Measurements from ENCODE around the gene PEX14. TPM values are rescaled to one million over a fixed set of nuclear protein-coding genes. Genes with fewer than 3 reads are reported as not detected.

The PEX14 gene
- total and polyA plus RNA-seq, 2 donors (not counting 3 experiments of a cell fraction or from before 2014, with no cell fraction given): 19.5 to 26.5 TPM

DNA sequence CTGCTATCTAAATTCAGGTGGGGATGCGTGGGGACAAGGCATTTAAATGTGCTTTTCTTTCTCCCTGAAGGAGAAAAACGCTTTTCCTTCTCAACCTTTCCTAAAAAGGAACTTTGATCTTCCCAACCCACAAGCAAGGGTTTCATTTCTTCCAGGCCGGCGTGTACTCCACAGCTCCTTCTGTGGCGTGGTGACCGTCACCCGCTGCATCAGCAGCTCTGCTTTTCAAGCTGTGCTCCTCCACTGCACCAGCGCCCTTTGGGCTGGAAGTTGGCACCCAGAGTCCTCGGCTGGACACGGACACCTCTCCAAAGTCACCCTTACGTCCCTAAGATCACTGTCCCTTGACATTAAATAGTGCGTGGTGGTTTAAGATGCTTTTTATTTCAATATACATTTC lies 54.3 kb downstream of the PEX14 start:
- Histone ChIP-seq H4K20me1 (replicated peaks; ENCODE audit: control insufficient read depth, extremely low read depth, insufficient read depth, low read length) (no peaks in the 10 kb centered on the region), H3K4me3 (replicated peaks in 1 of 3; ENCODE audit: insufficient read depth in 1 of 3, low read depth in 1 of 3, low read length in 3 of 3) (no peak overlapping the region), H3K27ac (ENCODE audit: insufficient read depth, low read depth, low read length) (peak overlapping the region; percentile 87), H3K36me3 (ENCODE audit: control insufficient read depth in 2 of 2, extremely low read depth in 1 of 2, insufficient read depth in 2 of 2, low read length in 2 of 2) (no peaks in the 10 kb centered on the region), H3K79me2 (ENCODE audit: control insufficient read depth, insufficient read depth, low read length) (peaks cover 6% of the 10 kb centered on the region), H3K27me3 (ENCODE audit: control insufficient read depth in 2 of 2, insufficient read depth in 2 of 2, low read length in 2 of 2) (no peaks in the 10 kb centered on the region), H3K9me3 (replicated peaks; ENCODE audit: control insufficient read depth, insufficient read depth, low read length) (no peaks in the 10 kb centered on the region), H2AFZ (ENCODE audit: low read depth, low read length) (no peak overlapping the region), H3K4me1 (ENCODE audit: control insufficient read depth, extremely low read depth, insufficient read depth, low read length) (peaks cover 30% of the 10 kb centered on the region), H3K9ac (replicated peaks; ENCODE audit: extremely low read depth, insufficient read depth, low read length) (peak overlapping the region; percentile 46), H3K9me1 (replicated peaks; ENCODE audit: control insufficient read depth, extremely low read depth, insufficient read depth, low read length) (no peaks in the 10 kb centered on the region), H3K4me2 (ENCODE audit: insufficient read depth, low read length) (peak overlapping the region; percentile 62)
- no peak for DNase-seq (ENCODE audit: low read depth, low spot score)
- ChIA-PET POLR2A (no interaction called here), CTCF (interaction anchor here (0.7 to 2.7 kb wide), 14 partner anchors 8 to 413 kb away, joined by 3 to 31 read pairs (median 6); no protein-coding TSS in a partner anchor)
- FAIRE-seq: no peak
- dilution Hi-C loops (cut with MboI; ENCODE audit: extremely low pct_ligation_motif_present, low sequenced_read_pairs) (no loop called here), intact Hi-C loops (cut with micrococcal nuclease) (loop anchor here (2.0 to 5.0 kb wide), 4 partner anchors 110 to 433 kb away; partner anchors contain the start of gene CASZ1)
- TF ChIP-seq FOS (IDR thresholded peaks at IDR 0.05; ENCODE audit: borderline replicate concordance, insufficient read depth, low read length): no peak
- TF ChIP-seq JUN (IDR thresholded peaks at IDR 0.05; ENCODE audit: borderline replicate concordance, insufficient read depth, insufficient read length, low read depth): no peak
- no peak for TF ChIP-seq POLR2A (IDR thresholded peaks at IDR 0.05; ENCODE audit: low read depth, low read length)
- TF ChIP-seq, protein P1, sequence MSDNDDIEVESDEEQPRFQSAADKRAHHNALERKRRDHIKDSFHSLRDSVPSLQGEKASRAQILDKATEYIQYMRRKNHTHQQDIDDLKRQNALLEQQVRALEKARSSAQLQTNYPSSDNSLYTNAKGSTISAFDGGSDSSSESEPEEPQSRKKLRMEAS (IDR thresholded peaks at IDR 0.05; ENCODE audit: insufficient read depth, insufficient read length): no peak
- TF ChIP-seq GATA2 (IDR thresholded peaks at IDR 0.05; ENCODE audit: insufficient read depth, insufficient read length, low read depth, low read length): no peak
- TF ChIP-seq POLR2AphosphoS5 (IDR thresholded peaks at IDR 0.05; ENCODE audit: insufficient read depth, low read depth, low read length): no peak
- TF ChIP-seq EZH2 (IDR thresholded peaks at IDR 0.05; ENCODE audit: borderline replicate concordance, low read depth, low read length, severe bottlenecking): no peak
- TF ChIP-seq, protein P2, sequence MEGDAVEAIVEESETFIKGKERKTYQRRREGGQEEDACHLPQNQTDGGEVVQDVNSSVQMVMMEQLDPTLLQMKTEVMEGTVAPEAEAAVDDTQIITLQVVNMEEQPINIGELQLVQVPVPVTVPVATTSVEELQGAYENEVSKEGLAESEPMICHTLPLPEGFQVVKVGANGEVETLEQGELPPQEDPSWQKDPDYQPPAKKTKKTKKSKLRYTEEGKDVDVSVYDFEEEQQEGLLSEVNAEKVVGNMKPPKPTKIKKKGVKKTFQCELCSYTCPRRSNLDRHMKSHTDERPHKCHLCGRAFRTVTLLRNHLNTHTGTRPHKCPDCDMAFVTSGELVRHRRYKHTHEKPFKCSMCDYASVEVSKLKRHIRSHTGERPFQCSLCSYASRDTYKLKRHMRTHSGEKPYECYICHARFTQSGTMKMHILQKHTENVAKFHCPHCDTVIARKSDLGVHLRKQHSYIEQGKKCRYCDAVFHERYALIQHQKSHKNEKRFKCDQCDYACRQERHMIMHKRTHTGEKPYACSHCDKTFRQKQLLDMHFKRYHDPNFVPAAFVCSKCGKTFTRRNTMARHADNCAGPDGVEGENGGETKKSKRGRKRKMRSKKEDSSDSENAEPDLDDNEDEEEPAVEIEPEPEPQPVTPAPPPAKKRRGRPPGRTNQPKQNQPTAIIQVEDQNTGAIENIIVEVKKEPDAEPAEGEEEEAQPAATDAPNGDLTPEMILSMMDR (IDR thresholded peaks at IDR 0.05; ENCODE audit: extremely low read depth in 1 of 2, insufficient read depth in 1 of 2, low read depth in 1 of 2, low read length in 2 of 2): no peak
- TF ChIP-seq MYC (IDR thresholded peaks at IDR 0.05; ENCODE audit: low read depth, low read length): no peak
- no TSS peak for BruUV-seq (replicated peaks)

Measured in endothelial cell of umbilical vein (primary cell).